Esophagus squamous epithelium (tissue), 4 donors: ENCODE measurements around the gene MRGPRD.

ENCODE experiments used
- CTCF ChIP-seq, 6 experiments: fragments of 450-650 bp in 4 of 6; fragments of 200-600 bp in 2 of 6; sonication (generic) in 2 of 6; IDR thresholded peaks; one replicate each; pipeline ENCODE4 v1.5.1; 2016 to 2019; ENCODE audit warnings: antibody characterized with exemption in 6 of 6, mild to moderate bottlenecking in 4 of 6, moderate library complexity in 4 of 6
- POLR2A ChIP-seq, 4 donors: fragments of 450-650 bp; IDR thresholded peaks; one replicate each; pipeline ENCODE4 v1.6.1; 2017; ENCODE audit warnings: antibody characterized with exemption in 4 of 4, mild to moderate bottlenecking in 4 of 4, moderate library complexity in 3 of 4

- TF ChIP-seq CTCF (IDR thresholded peaks at IDR 0.05) (no peak), POLR2A (IDR thresholded peaks at IDR 0.05) (no peak)
Measured at GRCh38 chr11:68983801-68984200, 3.0 kb upstream of the MRGPRD start.
